ENCODE data around the gene ADCY2. TPM values are rescaled to one million over a fixed set of nuclear protein-coding genes. Genes with fewer than 3 reads are reported as not detected.

ADCY2 gene
- polyA plus RNA-seq, 1 experiment: not detected

DNA sequence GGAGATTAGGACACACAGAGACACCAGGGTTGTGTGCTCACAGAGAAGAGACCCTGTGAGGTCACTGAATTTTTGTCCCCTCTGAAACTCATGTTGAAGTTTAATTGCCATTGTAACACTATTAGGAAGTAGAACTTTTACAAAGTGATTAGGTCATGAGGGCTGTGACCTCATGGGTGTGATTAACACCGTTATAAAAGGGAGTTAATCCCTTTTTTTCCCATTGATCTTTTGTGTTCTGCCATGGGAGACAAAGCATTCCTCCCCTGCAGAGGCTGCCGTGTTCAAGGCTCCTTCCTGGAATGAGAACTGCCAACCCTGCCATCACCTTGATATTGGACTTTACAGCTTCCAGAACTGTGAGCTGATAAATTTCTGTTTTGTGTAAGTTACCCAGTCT is 221.0 kb downstream of the ADCY2 start:
- POLR2A ChIA-PET: no interaction called here
- Histone ChIP-seq H3K9me3 (ENCODE audit: control insufficient read depth, insufficient read depth, low read length) (peaks cover 18% of the 10 kb centered on the region), H3K4me3 (ENCODE audit: low read depth, low read length) (no peak overlapping the region), H3K27ac (ENCODE audit: low read depth, low read length) (no peak overlapping the region), H3K27me3 (ENCODE audit: control insufficient read depth, insufficient read depth, low read length) (no peaks in the 10 kb centered on the region)
- CTCF ChIA-PET: no interaction called here
- TF ChIP-seq, protein P1, sequence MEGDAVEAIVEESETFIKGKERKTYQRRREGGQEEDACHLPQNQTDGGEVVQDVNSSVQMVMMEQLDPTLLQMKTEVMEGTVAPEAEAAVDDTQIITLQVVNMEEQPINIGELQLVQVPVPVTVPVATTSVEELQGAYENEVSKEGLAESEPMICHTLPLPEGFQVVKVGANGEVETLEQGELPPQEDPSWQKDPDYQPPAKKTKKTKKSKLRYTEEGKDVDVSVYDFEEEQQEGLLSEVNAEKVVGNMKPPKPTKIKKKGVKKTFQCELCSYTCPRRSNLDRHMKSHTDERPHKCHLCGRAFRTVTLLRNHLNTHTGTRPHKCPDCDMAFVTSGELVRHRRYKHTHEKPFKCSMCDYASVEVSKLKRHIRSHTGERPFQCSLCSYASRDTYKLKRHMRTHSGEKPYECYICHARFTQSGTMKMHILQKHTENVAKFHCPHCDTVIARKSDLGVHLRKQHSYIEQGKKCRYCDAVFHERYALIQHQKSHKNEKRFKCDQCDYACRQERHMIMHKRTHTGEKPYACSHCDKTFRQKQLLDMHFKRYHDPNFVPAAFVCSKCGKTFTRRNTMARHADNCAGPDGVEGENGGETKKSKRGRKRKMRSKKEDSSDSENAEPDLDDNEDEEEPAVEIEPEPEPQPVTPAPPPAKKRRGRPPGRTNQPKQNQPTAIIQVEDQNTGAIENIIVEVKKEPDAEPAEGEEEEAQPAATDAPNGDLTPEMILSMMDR (IDR thresholded peaks at IDR 0.05; ENCODE audit: low read depth, low read length): no peak
- no peak for DNase-seq (ENCODE audit: low read depth, low spot score)

- TF ChIP-seq, protein P1 (IDR thresholded peaks at IDR 0.05; ENCODE audit: low read depth, low read length): no peak
- Histone ChIP-seq H3K27me3 (ENCODE audit: control insufficient read depth, insufficient read depth, low read length) (no peaks in the 10 kb centered on the region), H3K9me3 (ENCODE audit: control insufficient read depth, insufficient read depth, low read length) (peaks cover 11% of the 10 kb centered on the region; the same call in 1 of the 2 replicates), H3K4me3 (ENCODE audit: low read depth, low read length) (no peak overlapping the region), H3K27ac (ENCODE audit: low read depth, low read length) (no peak overlapping the region)
- CTCF ChIA-PET: no interaction called here
- no peak for DNase-seq (ENCODE audit: low read depth, low spot score)
- POLR2A ChIA-PET: no interaction called here
Measured at GRCh38 chr5:7622498-7622897, 226.6 kb downstream of the ADCY2 start.

DNA sequence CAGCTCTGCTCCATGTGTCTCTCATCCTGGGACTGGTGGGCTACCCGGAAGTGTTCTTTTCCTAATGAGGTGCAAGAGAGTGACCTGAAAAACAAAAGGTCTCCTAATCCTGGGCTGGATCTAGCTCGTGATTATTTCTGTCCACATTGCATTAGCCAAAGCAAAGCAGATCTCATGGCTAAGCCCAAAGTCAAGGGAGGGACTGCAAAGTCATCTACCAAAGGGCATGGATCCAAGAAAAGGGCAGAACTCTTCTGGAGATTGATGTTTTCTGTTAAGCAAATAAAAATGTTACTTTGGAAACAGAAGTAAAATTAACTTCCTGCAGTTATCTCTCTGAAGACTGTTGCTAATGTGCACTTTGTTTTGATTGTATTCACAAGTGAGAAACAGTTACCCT is 229.8 kb downstream of the ADCY2 start:
- TF ChIP-seq, protein P1 (IDR thresholded peaks at IDR 0.05; ENCODE audit: low read depth, low read length): no peak
- ChIA-PET POLR2A (no interaction called here), CTCF (no interaction called here)
- Histone ChIP-seq H3K4me3 (ENCODE audit: low read depth, low read length) (no peak overlapping the region), H3K9me3 (ENCODE audit: control insufficient read depth, insufficient read depth, low read length) (peaks cover 12% of the 10 kb centered on the region), H3K27me3 (ENCODE audit: control insufficient read depth, insufficient read depth, low read length) (no peaks in the 10 kb centered on the region), H3K27ac (ENCODE audit: low read depth, low read length) (no peak overlapping the region)
- no peak for DNase-seq (ENCODE audit: low read depth, low spot score)

DNA sequence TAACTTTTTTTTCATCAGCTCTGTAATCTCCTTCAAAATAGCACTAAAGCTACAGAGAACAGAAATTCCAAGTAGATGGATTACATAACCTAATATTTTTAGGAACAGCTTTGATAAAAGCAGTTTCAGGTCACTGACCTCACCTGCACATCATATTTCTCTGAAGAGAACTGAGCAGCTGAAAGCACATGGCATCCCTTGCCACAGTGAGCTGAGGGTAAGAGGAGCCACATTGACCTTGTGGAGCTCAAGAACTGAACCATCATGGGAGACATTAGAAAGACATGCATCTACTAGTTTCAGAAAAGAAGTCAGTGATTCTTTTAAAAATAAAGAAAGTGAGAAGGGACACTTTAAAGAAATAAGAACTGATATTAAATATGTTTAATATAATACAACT is 232.3 kb downstream of the ADCY2 start:
- ChIA-PET CTCF (no interaction called here), POLR2A (no interaction called here)
- no peak overlapping the region for H3K4me3 ChIP-seq (ENCODE audit: low read depth, low read length)
- H3K27me3 ChIP-seq (ENCODE audit: control insufficient read depth, insufficient read depth, low read length): no peaks in the 10 kb centered on the region
- H3K9me3 ChIP-seq (ENCODE audit: control insufficient read depth, insufficient read depth, low read length): peaks cover 9% of the 10 kb centered on the region
- no peak for DNase-seq (ENCODE audit: low read depth, low spot score)
- TF ChIP-seq, protein P1 (IDR thresholded peaks at IDR 0.05; ENCODE audit: low read depth, low read length): no peak
- no peak overlapping the region for H3K27ac ChIP-seq (ENCODE audit: low read depth, low read length)

DNA sequence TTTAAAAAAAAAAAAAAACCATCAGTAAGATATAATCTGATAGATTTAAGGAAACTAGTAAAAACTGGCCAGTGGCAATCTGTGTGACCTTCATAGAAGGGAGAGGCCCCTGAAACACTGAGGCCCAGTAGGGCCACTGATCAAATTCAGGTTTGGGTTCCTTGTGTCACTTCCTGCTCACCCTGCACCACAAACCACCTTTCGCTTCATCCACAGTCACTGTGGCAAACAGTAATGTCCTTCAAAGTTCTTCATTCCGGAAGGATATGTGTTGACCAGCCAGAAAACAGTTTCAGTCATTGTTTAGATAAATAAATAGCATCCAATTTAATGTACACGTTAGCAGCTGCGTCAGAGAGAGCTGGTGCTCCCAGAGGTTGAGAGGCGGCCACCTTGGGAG is 232.9 kb downstream of the ADCY2 start:
- DNase-seq (ENCODE audit: low read depth, low spot score): no peak
- ChIA-PET CTCF (no interaction called here), POLR2A (no interaction called here)
- Histone ChIP-seq H3K9me3 (ENCODE audit: control insufficient read depth, insufficient read depth, low read length) (peaks cover 9% of the 10 kb centered on the region), H3K4me3 (ENCODE audit: low read depth, low read length) (no peak overlapping the region), H3K27ac (ENCODE audit: low read depth, low read length) (no peak overlapping the region), H3K27me3 (ENCODE audit: control insufficient read depth, insufficient read depth, low read length) (no peaks in the 10 kb centered on the region)
- TF ChIP-seq, protein P1 (IDR thresholded peaks at IDR 0.05; ENCODE audit: low read depth, low read length): no peak
